CMK (cell line): ENCODE measurements around the gene ACSF3.
"Not testable (repeated sequence)": the region's sequence is repeated elsewhere in the genome, so short reads cannot be mapped to it uniquely, and the experiment has no call there.

Experiments
- DNase-seq: peaks from one replicate; pipeline ENCODE4 v3.0.0-alpha.2; 2010; ENCODE audit warnings: low read depth

The ACSF3 gene

GRCh38 chr16:89161763-89162713 is 68.4 kb downstream of the ACSF3 start:
- no peak for DNase-seq

- no peak for DNase-seq
Measured at GRCh38 chr16:89163297-89163696, 69.6 kb downstream of the ACSF3 start.

GRCh38 chr16:89164436-89164835 is 70.8 kb downstream of the ACSF3 start:
- DNase-seq, result no peak

- no peak for DNase-seq
Measured at GRCh38 chr16:89164847-89165680, 71.4 kb downstream of the ACSF3 start.

GRCh38 chr16:89165681-89165979 is 72.0 kb downstream of the ACSF3 start:
- DNase-seq, result not testable (repeated sequence)

GRCh38 chr16:89166696-89167424 is 73.2 kb downstream of the ACSF3 start:
- DNase-seq, result no peak

GRCh38 chr16:89167425-89167941 is 73.8 kb downstream of the ACSF3 start:
- DNase-seq, result peak; percentile 89

GRCh38 chr16:89168381-89169189 is 74.9 kb downstream of the ACSF3 start:
- DNase-seq, result no peak

GRCh38 chr16:89169778-89170177 is 76.1 kb downstream of the ACSF3 start:
- no peak for DNase-seq

GRCh38 chr16:89170346-89171215 is 76.9 kb downstream of the ACSF3 start:
- DNase-seq, result no peak

GRCh38 chr16:89171216-89172170 is 77.8 kb downstream of the ACSF3 start, which contains the start of gene CDH15:
Gene CDH15, plus strand, starts transcription at chr16:89171748. Its CDS starts 84 bp downstream, at chr16:89171832.
- peak; percentile 89 for DNase-seq

GRCh38 chr16:89172171-89172527 is 78.5 kb downstream of the ACSF3 start:
- DNase-seq, result no peak

GRCh38 chr16:89172528-89173173 is 79.0 kb downstream of the ACSF3 start:
- no peak for DNase-seq

- DNase-seq, result no peak
Measured at GRCh38 chr16:89173174-89173921, 79.7 kb downstream of the ACSF3 start.

GRCh38 chr16:89174055-89174827 is 80.6 kb downstream of the ACSF3 start:
- DNase-seq, result no peak

- DNase-seq, result no peak
Measured at GRCh38 chr16:89174877-89175276, 81.2 kb downstream of the ACSF3 start.
